K562 (cell line): Measurements from ENCODE around the gene ATL2. TPM values are rescaled to one million over a fixed set of nuclear protein-coding genes. Genes with fewer than 3 reads are reported as not detected.

ENCODE experiments used
- ATF1 ChIP-seq, 2 experiments: fragments of 450-650 bp in 1 of 2; IDR thresholded peaks; 2 replicates each; pipeline ENCODE4 v1.6.1; 2016; ENCODE audit warnings: missing compliant biosample characterization in 1 of 2, missing genetic modification characterization in 1 of 2
- C11orf30 ChIP-seq: fragments of 450-650 bp; IDR thresholded peaks from 2 replicates; pipeline ENCODE4 v1.6.1; 2016; ENCODE audit warnings: low read depth, mild to moderate bottlenecking
- CBFA2T3 ChIP-seq: fragments of 450-650 bp; IDR thresholded peaks from 2 replicates; pipeline ENCODE4 v1.6.1; 2017
- CCNT2 ChIP-seq: IDR thresholded peaks from 2 replicates; pipeline ENCODE4 v1.6.1; 2011; ENCODE audit warnings: borderline replicate concordance, low read depth, mild to moderate bottlenecking, moderate library complexity, mixed read lengths, low read length; ENCODE audit not compliant: insufficient read length; ENCODE audit errors: extremely low read depth
- EGR1 ChIP-seq: fragments of 450-650 bp; conservative IDR thresholded peaks from 2 replicates; pipeline ENCODE4 v1.6.1; 2017; ENCODE audit warnings: mild to moderate bottlenecking
- FIP1L1 ChIP-seq: fragments of 200-400 bp; formaldehyde crosslinking; IDR thresholded peaks from 2 replicates; pipeline ENCODE4 v1.6.1; 2018; ENCODE audit warnings: mild to moderate bottlenecking, low read depth, low read length; ENCODE audit not compliant: poor library complexity, severe bottlenecking
- FOXJ2 ChIP-seq: fragments of 200-800 bp; sonication (Bioruptor generic); IDR thresholded peaks from 2 replicates; pipeline ENCODE4 v1.6.1; 2016; ENCODE audit warnings: missing genetic modification characterization, missing compliant biosample characterization
- HCFC1 ChIP-seq: IDR thresholded peaks from 2 replicates; pipeline ENCODE4 v1.6.1; 2012; ENCODE audit warnings: low read depth, low read length, improper control_type of control experiment
- HDGF ChIP-seq: fragments of 450-650 bp; IDR thresholded peaks from 2 replicates; pipeline ENCODE4 v1.6.1; 2016
- HNRNPH1 ChIP-seq: fragments of 200-400 bp; formaldehyde crosslinking; optimal IDR thresholded peaks from 2 replicates; pipeline ENCODE3; 2017; ENCODE audit warnings: low read depth, mild to moderate bottlenecking, low read length, moderate library complexity
- HNRNPL ChIP-seq: fragments of 200-400 bp; formaldehyde crosslinking; IDR thresholded peaks from 2 replicates; pipeline ENCODE4 v1.6.1; 2017; ENCODE audit warnings: low read depth, mild to moderate bottlenecking, low read length
- KLF6 ChIP-seq: fragments of 250-450 bp; sonication (Bioruptor Pico); IDR thresholded peaks from 2 replicates; pipeline ENCODE4 v1.4.0; 2020; ENCODE audit warnings: mild to moderate bottlenecking, moderate library complexity, borderline replicate concordance
- LARP7 ChIP-seq: fragments of 450-650 bp; IDR thresholded peaks from 2 replicates; pipeline ENCODE4 v1.6.1; 2016
- NBN ChIP-seq: fragments of 450-650 bp; IDR thresholded peaks from 2 replicates; pipeline ENCODE4 v1.6.1; 2016; ENCODE audit warnings: low read depth, mild to moderate bottlenecking
- NCOA1 ChIP-seq: fragments of 450-650 bp; IDR thresholded peaks from 2 replicates; pipeline ENCODE4 v1.6.1; 2016; ENCODE audit warnings: low read depth
- NEUROD1 ChIP-seq: fragments of 150-350 bp; IDR thresholded peaks from 2 replicates; pipeline ENCODE4 v1.6.1; 2014; ENCODE audit warnings: borderline replicate concordance, low read length, low read depth; ENCODE audit not compliant: partially characterized antibody
- NFATC3 ChIP-seq: fragments of 450-650 bp; IDR thresholded peaks from 2 replicates; pipeline ENCODE4 v1.6.1; 2017; ENCODE audit warnings: mild to moderate bottlenecking
- NONO ChIP-seq, 2 experiments: fragments of 200-400 bp in 1 of 2; fragments of 450-650 bp in 1 of 2; formaldehyde crosslinking in 1 of 2; IDR thresholded peaks; 2 replicates each; pipeline ENCODE4 v1.6.1; 2017; ENCODE audit warnings: low read depth in 2 of 2, mild to moderate bottlenecking in 2 of 2, moderate library complexity in 2 of 2, low read length in 1 of 2
- PCBP1 ChIP-seq: fragments of 200-400 bp; formaldehyde crosslinking; IDR thresholded peaks from 2 replicates; pipeline ENCODE4 v1.6.1; 2018; ENCODE audit warnings: mild to moderate bottlenecking, low read depth, low read length; ENCODE audit not compliant: poor library complexity, severe bottlenecking
- STAT5A ChIP-seq: IDR thresholded peaks from 2 replicates; pipeline ENCODE4 v1.6.1; 2012; ENCODE audit warnings: low read length, inconsistent platforms, borderline replicate concordance
- TEAD4 ChIP-seq, 2 experiments: sonication (generic) in 1 of 2; formaldehyde crosslinking in 1 of 2; IDR thresholded peaks; 2 replicates each; pipeline versions ENCODE4 v1.6.1 to v1.8.0; 2012 to 2022; ENCODE audit warnings: borderline replicate concordance in 1 of 2, inconsistent platforms in 1 of 2, low read length in 1 of 2, mild to moderate bottlenecking in 1 of 2, missing genetic modification reagents in 1 of 2
- ZNF384 ChIP-seq: IDR thresholded peaks from 2 replicates; pipeline ENCODE4 v1.6.1; 2012; ENCODE audit warnings: low read depth, low read length, improper control_type of control experiment
- ZNF57 ChIP-seq: fragments of 450-650 bp; formaldehyde crosslinking; IDR thresholded peaks from 2 replicates; pipeline ENCODE4 v1.4.0; 2020; ENCODE audit warnings: mild to moderate bottlenecking, moderate library complexity
- ZNF766 ChIP-seq: fragments of 200-800 bp; sonication (Bioruptor generic); conservative IDR thresholded peaks from 2 replicates; pipeline ENCODE4 v1.6.1; 2016; ENCODE audit warnings: missing genetic modification characterization, missing compliant biosample characterization
- polyA plus RNA-seq, 8 experiments: library from polyadenylated mRNA; depleted of rRNA in 4 of 8; stranded (reverse) in 5 of 8; unstranded in 3 of 8; fragments of >200 nt; fragmentation: Nextera tagmentation in 2 of 8; fragmentation: Illumina TruSeq in 1 of 8; extraction: Ambion mirVana in 2 of 8; extraction: Trizol in 1 of 8; gene quantifications; 2 replicates each; pipeline versions ENCODE4 v1.2.1 to v1.2.3, GENCODE V29; 2011 to 2014; ENCODE audit warnings: inconsistent platforms in 1 of 8, missing spikeins in 1 of 8
- total RNA-seq, 7 experiments: library from RNA; depleted of rRNA in 6 of 7; stranded (reverse); fragments of >200 nt in 6 of 7; fragmentation: Illumina TruSeq in 2 of 7; extraction: Trizol in 2 of 7; gene quantifications; 2 replicates each; pipeline versions ENCODE4 v1.2.1 to v1.2.3, GENCODE V29; 2011 to 2021; ENCODE audit warnings: low replicate concordance in 1 of 7
- TF ChIP-seq, protein P1 (sequence below): sonication (generic); formaldehyde crosslinking; IDR thresholded peaks from 2 replicates; pipeline ENCODE4 v1.9.0; 2022; ENCODE audit warnings: mild to moderate bottlenecking, missing genetic modification reagents
- TF ChIP-seq, protein P2 (sequence below): fragments of 150-350 bp; conservative IDR thresholded peaks from 2 replicates; pipeline ENCODE4 v1.6.1; 2014; ENCODE audit warnings: low read length

Gene ATL2
- total and polyA plus RNA-seq, 9 of the 15 experiments (the other 6 are each of a cell fraction or from before 2014, with no cell fraction given) = 12.0 to 80.8 (median 70.2) TPM

DNA sequence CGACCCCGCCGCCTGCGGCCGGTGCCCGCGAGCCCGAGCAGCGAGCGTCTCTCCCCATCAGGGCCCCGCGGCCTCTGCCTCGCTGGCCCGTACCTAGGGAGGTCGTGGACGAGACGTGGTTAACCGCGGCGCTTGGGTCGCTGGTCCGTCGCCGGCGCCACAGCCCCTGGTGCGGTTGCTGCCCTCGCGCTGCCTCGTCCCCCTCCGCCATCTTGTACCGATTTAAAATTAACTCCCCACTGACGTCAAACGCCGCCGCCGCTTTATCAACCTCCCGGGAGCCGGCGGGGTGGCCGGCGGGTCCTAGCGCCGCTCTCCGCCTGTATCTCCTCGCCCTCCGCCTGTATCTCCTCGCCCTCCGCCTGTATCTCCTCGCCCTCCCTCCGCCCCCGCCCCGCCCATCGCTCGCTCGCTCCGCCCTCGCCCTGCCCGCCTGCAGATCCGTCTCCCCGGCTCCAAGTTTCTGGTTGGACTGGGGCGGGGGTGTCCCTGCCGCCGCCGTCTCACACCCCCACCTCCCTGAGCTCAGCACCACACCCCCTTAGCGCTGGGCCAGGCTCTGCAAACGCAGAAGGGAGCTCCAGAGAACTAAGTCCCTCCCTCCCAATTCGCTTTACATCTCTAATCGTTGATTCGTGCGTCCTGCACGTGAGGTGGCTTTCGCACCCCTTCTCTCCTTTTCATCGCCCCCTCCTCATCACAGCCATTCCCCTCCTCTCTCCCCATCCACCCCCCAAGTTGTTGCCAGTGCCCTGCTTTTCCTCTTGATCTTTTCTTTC is at the start of gene ATL2 (continued):
- TF ChIP-seq ATF1 (CRISPR knock-in tag; IDR thresholded peaks at IDR 0.05) (peak; percentile 79), ATF1 (tag; IDR thresholded peaks at IDR 0.05) (peak; percentile 97), CCNT2 (peak; percentile 71), NCOA1 (0 out of 2 replicates have a peak, but pooled peaks have one; percentile 30), HNRNPH1 (no peak), NFATC3 (no peak), FOXJ2 (tag) (peak; percentile 83; the same call in 1 of the 2 replicates), NEUROD1 (peak; percentile 95), TEAD4 (IDR thresholded peaks at IDR 0.05; ENCODE audit: low read length) (peak; percentile 17; the same call in 1 of the 2 replicates), TEAD4 (CRISPR knock-in tag; IDR thresholded peaks at IDR 0.05; ENCODE audit: borderline replicate concordance) (no peak), ZNF766 (peak; percentile 55; the same call in 1 of the 2 replicates), NBN (peak; percentile 92), HNRNPL (peak; percentile 70; the same call in 1 of the 2 replicates), HCFC1 (peak; percentile 67), ZNF57 (CRISPR knock-in tag) (no peak), CBFA2T3 (peak; percentile 12; the same call in 1 of the 2 replicates), NONO (IDR thresholded peaks at IDR 0.05; ENCODE audit: low read depth in 2 of 2, low read length in 1 of 2) (peak; percentile 1 to 43; a peak in 2 of 4 replicates), STAT5A (no peak; the same call in 1 of the 2 replicates), HDGF (0 out of 2 replicates have a peak, but pooled peaks have one; percentile 65), PCBP1 (peak; percentile 72), FIP1L1 (peak; percentile 65), EGR1 (peak; percentile 88), C11orf30 (peak; percentile 95), ZNF384 (no peak), KLF6 (no peak), LARP7 (peak; percentile 68; the same call in 1 of the 2 replicates)
- TF ChIP-seq, protein P1, sequence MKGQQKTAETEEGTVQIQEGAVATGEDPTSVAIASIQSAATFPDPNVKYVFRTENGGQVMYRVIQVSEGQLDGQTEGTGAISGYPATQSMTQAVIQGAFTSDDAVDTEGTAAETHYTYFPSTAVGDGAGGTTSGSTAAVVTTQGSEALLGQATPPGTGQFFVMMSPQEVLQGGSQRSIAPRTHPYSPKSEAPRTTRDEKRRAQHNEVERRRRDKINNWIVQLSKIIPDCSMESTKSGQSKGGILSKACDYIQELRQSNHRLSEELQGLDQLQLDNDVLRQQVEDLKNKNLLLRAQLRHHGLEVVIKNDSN = peak; percentile 64
- TF ChIP-seq, protein P2, sequence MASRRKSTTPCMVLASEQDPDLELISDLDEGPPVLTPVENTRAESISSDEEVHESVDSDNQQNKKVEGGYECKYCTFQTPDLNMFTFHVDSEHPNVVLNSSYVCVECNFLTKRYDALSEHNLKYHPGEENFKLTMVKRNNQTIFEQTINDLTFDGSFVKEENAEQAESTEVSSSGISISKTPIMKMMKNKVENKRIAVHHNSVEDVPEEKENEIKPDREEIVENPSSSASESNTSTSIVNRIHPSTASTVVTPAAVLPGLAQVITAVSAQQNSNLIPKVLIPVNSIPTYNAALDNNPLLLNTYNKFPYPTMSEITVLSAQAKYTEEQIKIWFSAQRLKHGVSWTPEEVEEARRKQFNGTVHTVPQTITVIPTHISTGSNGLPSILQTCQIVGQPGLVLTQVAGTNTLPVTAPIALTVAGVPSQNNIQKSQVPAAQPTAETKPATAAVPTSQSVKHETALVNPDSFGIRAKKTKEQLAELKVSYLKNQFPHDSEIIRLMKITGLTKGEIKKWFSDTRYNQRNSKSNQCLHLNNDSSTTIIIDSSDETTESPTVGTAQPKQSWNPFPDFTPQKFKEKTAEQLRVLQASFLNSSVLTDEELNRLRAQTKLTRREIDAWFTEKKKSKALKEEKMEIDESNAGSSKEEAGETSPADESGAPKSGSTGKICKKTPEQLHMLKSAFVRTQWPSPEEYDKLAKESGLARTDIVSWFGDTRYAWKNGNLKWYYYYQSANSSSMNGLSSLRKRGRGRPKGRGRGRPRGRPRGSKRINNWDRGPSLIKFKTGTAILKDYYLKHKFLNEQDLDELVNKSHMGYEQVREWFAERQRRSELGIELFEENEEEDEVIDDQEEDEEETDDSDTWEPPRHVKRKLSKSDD = 0 out of 2 replicates have a peak, but pooled peaks have one; percentile 62
